OCI-LY3 (cell line): ENCODE measurements around the gene GUCY1B1.

Experiments used
- H2AFZ ChIP-seq: fragments of 200-600, 300-600 bp; shearing (Covaris generic); 2 replicates; pipeline ENCODE4 v1.6.0; 2014; ENCODE audit warnings: antibody characterized with exemption, low read depth, low read length
- H3K27ac ChIP-seq: fragments of 200-600, 300-600 bp; sonication (generic); 2 replicates; pipeline ENCODE4 v1.5.1; 2014; ENCODE audit warnings: mild to moderate bottlenecking, low read length, moderate library complexity, mixed read lengths
- H3K27me3 ChIP-seq: fragments of 200-600, 300-600 bp; sonication (generic); 2 replicates; pipeline ENCODE4 v1.6.1; 2014; ENCODE audit warnings: low read depth, low read length, mixed read lengths
- H3K36me3 ChIP-seq: fragments of 200-600, 300-600 bp; sonication (generic); replicated peaks from 2 replicates; pipeline ENCODE3; 2014; ENCODE audit warnings: low read depth, low read length, mixed read lengths
- H3K4me1 ChIP-seq: fragments of 300-600, 200-600 bp; sonication (generic); 2 replicates; pipeline ENCODE4 v1.6.1; 2014; ENCODE audit warnings: low read length, mixed read lengths
- H3K4me2 ChIP-seq: fragments of 200-600, 300-600 bp; sonication (generic); 2 replicates; pipeline ENCODE4 v1.6.1; 2014; ENCODE audit warnings: low read length, mixed read lengths
- H3K4me3 ChIP-seq: fragments of 300-600, 200-600 bp; sonication (generic); 2 replicates; pipeline ENCODE4 v1.5.1; 2014; ENCODE audit warnings: antibody characterized with exemption, mild to moderate bottlenecking, low read length, moderate library complexity
- H3K79me2 ChIP-seq: fragments of 300-600, 200-600 bp; shearing (Covaris generic); 2 replicates; pipeline ENCODE4 v1.6.1; 2014; ENCODE audit warnings: mild to moderate bottlenecking, low read length, mixed read lengths
- H3K9ac ChIP-seq: fragments of 300-600, 200-600 bp; shearing (Covaris generic); 2 replicates; pipeline ENCODE4 v1.6.0; 2014; ENCODE audit warnings: mild to moderate bottlenecking, low read length, moderate library complexity
- H3K9me3 ChIP-seq: fragments of 200-600, 300-600 bp; shearing (Covaris generic); 2 replicates; pipeline ENCODE4 v1.6.1; 2014; ENCODE audit warnings: low read length, mixed read lengths; ENCODE audit not compliant: insufficient read depth
- H4K20me1 ChIP-seq: fragments of 200-600, 300-600 bp; sonication (generic); 2 replicates; pipeline ENCODE4 v1.6.1; 2016; ENCODE audit warnings: low read length, mixed read lengths; ENCODE audit not compliant: insufficient read depth
- EZH2phosphoT487 ChIP-seq: fragments of 200-600 bp; shearing (Covaris generic); IDR thresholded peaks from 2 replicates; pipeline ENCODE4 v1.6.1; 2018; ENCODE audit warnings: antibody characterized with exemption, mixed run types, low read depth
- TF ChIP-seq, protein P1 (sequence below): fragments of 200-600, 300-600 bp; sonication (generic); IDR thresholded peaks from 2 replicates; pipeline ENCODE4 v1.5.1; 2014; ENCODE audit warnings: antibody characterized with exemption, low read length, low read depth

Gene GUCY1B1

DNA sequence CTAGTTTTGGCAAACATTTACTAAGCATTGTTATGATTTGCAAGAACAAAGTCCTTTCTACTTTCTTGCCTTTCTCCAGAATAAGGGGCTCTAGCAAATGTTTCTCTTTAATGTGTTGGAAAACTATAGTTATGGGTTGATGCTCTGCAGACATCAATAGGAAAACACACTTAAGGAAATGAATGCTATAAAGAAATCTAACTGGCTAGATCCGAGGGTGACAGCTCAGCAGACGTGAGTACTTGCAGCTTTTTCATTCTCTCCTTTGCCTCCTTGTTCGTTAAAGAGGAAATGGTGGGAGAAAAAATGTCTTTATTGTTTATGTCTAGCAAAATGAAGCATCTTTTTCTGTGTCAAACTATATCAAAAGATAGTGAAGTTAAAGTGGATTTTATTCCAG is 6.3 kb downstream of the GUCY1B1 start:
- no peak overlapping the region for H3K4me2 ChIP-seq
- H3K4me3 ChIP-seq = no peak overlapping the region
- no peaks in the 10 kb centered on the region for H3K79me2 ChIP-seq
- no peak for TF ChIP-seq EZH2phosphoT487
- TF ChIP-seq, protein P1, sequence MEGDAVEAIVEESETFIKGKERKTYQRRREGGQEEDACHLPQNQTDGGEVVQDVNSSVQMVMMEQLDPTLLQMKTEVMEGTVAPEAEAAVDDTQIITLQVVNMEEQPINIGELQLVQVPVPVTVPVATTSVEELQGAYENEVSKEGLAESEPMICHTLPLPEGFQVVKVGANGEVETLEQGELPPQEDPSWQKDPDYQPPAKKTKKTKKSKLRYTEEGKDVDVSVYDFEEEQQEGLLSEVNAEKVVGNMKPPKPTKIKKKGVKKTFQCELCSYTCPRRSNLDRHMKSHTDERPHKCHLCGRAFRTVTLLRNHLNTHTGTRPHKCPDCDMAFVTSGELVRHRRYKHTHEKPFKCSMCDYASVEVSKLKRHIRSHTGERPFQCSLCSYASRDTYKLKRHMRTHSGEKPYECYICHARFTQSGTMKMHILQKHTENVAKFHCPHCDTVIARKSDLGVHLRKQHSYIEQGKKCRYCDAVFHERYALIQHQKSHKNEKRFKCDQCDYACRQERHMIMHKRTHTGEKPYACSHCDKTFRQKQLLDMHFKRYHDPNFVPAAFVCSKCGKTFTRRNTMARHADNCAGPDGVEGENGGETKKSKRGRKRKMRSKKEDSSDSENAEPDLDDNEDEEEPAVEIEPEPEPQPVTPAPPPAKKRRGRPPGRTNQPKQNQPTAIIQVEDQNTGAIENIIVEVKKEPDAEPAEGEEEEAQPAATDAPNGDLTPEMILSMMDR = no peak
- H2AFZ ChIP-seq = peak overlapping the region; percentile 0; the same call in 1 of the 2 replicates
- no peaks in the 10 kb centered on the region for H3K9me3 ChIP-seq
- no peaks in the 10 kb centered on the region for H3K36me3 ChIP-seq
- no peaks in the 10 kb centered on the region for H4K20me1 ChIP-seq
- H3K27me3 ChIP-seq = no peaks in the 10 kb centered on the region
- H3K9ac ChIP-seq = no peak overlapping the region
- H3K4me1 ChIP-seq = peaks cover 8% of the 10 kb centered on the region
- H3K27ac ChIP-seq = no peak overlapping the region

DNA sequence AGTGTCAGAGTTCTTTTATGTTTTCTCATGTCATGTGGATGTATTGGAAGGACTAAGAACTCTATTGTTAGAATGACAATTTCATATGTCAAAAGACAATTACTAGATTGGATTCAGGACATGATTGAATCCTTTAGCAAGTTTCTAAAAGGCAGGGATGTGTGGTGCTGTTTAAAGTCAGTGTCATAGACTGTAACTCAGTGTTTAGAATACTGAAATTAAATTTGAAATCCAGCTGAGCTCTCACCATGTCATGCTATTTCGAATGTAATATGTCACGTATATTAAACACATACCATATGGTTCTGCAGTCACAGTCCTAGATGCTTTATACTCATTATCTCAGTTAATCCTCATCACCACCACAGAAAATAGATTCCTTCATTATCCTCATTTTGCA is 7.8 kb downstream of the GUCY1B1 start:
- no peaks in the 10 kb centered on the region for H3K79me2 ChIP-seq
- H3K4me3 ChIP-seq = no peak overlapping the region
- H3K4me2 ChIP-seq = no peak overlapping the region
- H3K4me1 ChIP-seq = peaks cover 8% of the 10 kb centered on the region
- no peaks in the 10 kb centered on the region for H3K9me3 ChIP-seq
- H4K20me1 ChIP-seq = no peaks in the 10 kb centered on the region
- TF ChIP-seq, protein P1 = no peak
- no peak for TF ChIP-seq EZH2phosphoT487
- H3K27me3 ChIP-seq = no peaks in the 10 kb centered on the region
- H3K27ac ChIP-seq = no peak overlapping the region
- H3K36me3 ChIP-seq = no peaks in the 10 kb centered on the region
- H3K9ac ChIP-seq = no peak overlapping the region
- H2AFZ ChIP-seq = no peak overlapping the region

DNA sequence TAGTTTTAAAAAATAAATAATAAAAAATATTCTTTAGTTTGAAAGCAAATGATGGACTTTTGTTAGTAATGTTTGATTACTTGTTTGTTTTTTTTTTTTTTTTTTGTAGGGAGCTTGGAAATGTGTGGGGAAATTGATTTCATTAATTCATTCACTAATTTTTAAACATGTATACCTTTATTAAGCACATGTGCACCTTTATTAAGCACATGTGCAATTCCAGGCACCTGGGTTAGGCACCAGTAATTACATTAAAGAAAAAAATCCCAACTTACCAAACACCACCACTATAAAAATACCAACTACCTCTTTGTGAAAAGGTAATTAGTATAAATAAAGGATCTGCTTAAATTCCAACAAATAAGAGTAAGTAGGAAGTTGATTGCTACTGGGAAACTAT is 9.5 kb downstream of the GUCY1B1 start:
- no peak for TF ChIP-seq EZH2phosphoT487
- TF ChIP-seq, protein P1 = no peak
- Histone ChIP-seq H3K27me3 (no peaks in the 10 kb centered on the region), H3K36me3 (no peaks in the 10 kb centered on the region), H3K79me2 (no peaks in the 10 kb centered on the region), H2AFZ (no peak overlapping the region), H4K20me1 (no peaks in the 10 kb centered on the region), H3K9me3 (no peaks in the 10 kb centered on the region), H3K4me3 (no peak overlapping the region), H3K9ac (no peak overlapping the region), H3K27ac (no peak overlapping the region), H3K4me1 (peaks cover 8% of the 10 kb centered on the region), H3K4me2 (no peak overlapping the region)

DNA sequence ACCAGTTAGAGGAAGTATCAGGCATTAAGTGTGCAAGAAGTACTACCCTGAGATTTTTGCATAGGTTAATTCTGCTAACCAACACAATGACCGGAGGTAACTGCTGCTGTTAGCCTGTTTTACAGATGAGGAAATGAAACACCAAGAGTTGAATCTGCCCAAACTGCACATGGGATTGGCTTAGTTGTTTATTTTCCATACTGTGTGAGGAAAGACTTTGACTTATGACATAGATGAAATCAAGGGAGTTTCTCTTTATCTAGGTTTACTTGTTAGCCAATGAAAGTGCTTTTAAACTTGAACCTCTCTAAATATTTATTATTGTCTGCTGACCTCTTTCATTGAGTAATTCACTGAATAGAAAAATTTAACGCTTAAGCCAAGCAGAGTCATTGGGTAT is 10.3 kb downstream of the GUCY1B1 start:
- no peaks in the 10 kb centered on the region for H3K9me3 ChIP-seq
- H3K9ac ChIP-seq = no peak overlapping the region
- TF ChIP-seq, protein P1 = no peak
- TF ChIP-seq EZH2phosphoT487 = no peak
- no peaks in the 10 kb centered on the region for H4K20me1 ChIP-seq
- H3K4me2 ChIP-seq = peak overlapping the region; percentile 13; the same call in 1 of the 2 replicates
- H2AFZ ChIP-seq = no peak overlapping the region; the same call in 1 of the 2 replicates
- no peaks in the 10 kb centered on the region for H3K79me2 ChIP-seq
- H3K4me1 ChIP-seq = peaks cover 8% of the 10 kb centered on the region
- no peaks in the 10 kb centered on the region for H3K36me3 ChIP-seq
- no peak overlapping the region for H3K4me3 ChIP-seq
- no peak overlapping the region for H3K27ac ChIP-seq
- H3K27me3 ChIP-seq = no peaks in the 10 kb centered on the region
